GM21515 (cell line): ENCODE results near the gene TNFSF15.

Source experiments
- ATAC-seq: cut with Tn5 transposase; IDR thresholded peaks from one replicate; pipeline ENCODE4 v1.9.1; 2021; ENCODE audit not compliant: unreplicated experiment

The TNFSF15 gene

DNA sequence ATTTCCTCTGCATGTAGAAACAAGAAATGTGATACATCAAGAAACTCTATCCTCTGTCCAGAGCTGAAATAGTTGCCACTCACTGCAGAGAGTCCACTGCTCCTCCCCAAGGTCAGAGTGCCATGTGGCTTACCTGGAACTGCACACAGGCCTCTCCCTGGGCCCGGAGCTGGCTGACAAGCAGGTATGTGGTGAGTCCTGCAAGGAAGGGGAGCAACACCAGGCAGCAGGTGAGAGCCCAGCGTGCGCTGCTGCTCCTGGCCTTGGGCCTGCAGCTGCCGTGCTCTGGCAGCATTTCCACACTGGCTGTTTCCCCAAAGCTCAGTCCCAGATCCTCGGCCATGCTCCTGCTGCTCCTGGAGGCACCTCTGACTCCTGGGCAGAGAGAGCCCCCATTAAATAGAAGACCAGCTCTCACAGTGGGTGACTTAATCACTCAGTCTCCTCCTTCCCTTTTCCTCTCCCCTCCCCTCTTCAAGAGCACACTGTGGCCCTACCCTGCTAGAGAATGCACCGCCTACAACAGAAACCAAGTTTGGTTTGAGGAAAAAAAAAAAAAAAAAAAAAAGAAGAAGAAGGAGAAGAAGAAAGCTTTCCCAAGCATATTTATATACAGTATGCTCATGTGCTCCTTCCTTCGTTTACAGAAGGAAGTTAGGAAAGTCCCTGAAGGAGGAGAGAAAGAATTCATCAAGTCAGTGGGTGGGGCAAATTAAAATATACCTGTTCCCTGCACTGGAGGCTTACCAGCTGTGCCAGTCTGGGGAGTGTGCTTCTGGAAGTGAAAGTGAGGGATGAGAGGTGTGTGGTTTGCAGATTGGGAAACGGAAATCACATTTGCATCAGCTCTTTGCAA lies at the start of gene TNFSF15:
Gene TNFSF15, minus strand, starts transcription at position 370 of the 856 bp plus-strand sequence. Its CDS starts 27 bp downstream, at position 343.
- peak; percentile 87 for ATAC-seq

DNA sequence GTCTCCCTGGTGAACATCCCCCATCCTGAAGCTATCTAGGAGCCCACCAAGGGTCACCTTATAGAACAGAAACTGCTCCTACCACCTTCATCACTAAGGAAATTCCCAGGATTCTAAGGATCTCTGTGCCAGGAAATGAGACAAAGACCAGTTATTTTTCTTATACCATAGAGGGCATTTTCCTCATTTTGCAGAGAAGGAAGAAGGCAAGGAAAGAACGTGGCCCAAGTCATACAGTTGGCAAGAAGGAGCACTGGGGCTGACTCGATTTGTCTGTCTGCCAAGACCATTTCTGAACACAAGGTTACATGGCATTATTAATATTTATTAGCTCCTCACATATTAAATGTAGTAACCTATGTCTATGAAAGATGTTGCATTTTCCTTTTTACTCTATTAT lies 49.6 kb upstream of the TNFSF15 start:
- no peak for ATAC-seq

DNA sequence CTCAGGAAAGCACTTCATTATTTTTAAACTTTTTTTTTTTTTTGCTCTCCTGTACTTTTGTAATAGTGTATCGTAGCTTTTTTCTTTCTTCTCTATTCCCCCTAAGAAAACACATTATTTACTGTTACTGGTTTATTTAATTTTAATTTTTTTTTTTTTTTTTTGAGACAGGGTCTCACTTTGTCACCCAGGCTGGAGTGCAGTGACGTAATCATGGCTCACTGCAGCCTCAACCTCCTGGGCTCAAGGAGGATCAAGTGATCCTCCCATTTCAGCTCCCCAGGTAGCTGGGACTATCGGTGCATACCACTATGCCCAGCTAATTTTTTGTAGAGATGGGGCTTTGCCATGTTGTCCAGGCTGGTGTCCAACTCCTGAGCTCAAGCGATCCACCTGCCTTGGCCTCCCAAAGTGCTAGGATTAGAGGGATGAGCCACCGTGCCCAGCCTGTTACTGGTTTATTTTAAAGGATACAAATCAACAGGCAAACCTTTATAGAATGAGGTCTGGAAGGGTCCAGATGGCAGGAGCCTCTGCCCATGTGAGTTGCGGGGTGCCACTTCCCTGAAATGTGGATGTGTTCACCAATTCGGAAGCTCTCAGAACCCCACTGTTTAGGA lies 49.0 kb upstream of the TNFSF15 start:
- ATAC-seq, result no peak

DNA sequence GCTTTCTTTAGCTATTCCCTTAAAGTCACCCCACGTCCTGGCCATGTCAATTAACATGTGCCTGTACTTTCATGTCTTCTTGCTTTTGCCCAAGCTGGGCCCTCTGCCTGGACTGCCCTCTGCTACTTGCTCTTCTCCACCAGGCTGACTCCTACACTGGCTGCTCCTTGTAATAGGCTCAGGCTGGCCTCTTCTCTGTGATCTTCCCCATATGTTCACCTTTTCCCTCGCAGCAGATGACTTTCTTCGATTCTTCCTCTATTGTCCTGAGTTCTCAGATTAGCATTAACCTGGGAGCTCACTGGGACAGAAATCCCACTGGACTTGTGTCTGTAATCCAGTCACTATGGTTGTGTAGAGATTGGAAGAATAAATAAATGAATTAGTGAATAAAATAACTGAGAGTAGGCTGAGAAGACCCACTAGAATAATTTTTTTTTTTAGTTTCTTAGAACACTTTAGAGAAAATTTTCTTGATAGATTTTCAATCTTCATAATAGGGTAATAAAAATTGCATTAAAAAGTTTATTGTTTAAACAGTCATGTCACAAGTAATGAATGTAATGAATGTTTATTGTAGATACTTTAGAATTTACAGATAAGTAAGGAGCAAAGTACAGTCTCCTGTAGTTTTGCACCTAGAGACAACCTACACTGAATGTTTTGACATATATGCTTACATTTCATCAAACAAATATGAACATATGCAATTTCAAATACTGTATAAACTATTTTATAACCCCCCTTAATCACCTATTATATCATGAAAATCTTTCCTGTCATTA lies 47.4 kb upstream of the TNFSF15 start:
- ATAC-seq, result no peak

DNA sequence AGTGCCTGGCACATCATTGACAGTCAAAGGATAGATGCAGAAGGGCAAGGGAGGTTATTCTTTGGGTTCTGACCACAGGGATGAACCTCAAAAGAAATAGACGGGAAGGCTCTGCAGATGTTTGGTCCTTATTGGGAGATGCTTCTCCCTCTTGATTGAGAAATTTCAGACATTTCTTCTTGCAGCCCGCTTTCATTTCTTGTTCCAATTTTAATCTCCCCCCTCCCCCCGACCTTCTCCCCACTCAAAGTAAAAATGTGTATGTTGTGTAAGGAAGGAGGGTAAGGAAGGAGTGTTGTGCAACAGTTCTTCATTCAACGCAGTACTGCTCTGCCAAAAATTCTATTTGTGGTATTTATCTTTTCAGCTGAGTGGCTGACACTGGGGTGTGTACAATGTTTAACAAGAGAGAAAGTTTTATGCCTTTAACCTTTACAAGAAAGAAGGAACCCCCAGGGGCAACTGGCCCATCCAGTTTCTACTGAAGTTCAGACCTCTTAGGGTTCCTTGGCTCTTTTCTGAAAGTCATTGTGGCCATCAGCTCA lies 46.3 kb upstream of the TNFSF15 start:
- no peak for ATAC-seq

DNA sequence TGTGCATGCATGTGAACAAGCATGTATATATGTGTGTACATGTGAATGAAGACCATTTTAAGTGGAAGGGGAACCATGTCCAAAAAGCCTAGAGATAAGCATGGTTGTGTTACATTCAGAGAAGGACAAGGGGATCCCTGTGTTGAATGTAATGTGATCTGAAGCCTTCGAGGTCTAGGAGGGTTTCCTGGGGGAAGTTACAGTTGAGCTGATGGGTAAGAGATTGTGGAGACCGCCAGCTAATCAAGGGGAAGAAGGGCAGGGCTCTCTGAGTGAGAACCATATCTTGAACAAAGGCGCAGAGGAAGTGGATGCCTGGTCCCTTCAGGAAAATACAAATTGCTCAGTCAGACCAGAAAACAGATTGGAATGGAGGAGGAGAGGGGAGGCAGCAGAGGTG lies 45.5 kb upstream of the TNFSF15 start:
- no peak for ATAC-seq

DNA sequence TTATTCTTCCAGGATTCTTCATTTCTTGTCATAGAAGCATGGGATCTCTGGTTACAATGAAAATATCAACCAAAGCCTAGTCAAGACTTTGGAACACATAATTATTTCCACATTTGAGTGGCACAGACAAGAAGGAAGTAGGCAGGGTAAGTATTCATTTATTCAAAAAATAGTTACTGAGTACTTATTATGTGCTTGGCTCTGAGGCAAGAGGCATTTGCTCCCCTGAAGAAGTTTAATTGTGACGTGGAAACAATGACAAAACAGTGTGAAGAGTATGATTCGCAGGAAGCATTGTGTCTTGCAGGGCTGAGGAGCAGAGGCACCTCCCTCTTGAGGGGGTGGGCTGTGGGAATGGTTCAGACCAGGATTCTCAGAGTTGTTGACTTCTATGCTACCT lies 45.0 kb upstream of the TNFSF15 start:
- no peak for ATAC-seq

DNA sequence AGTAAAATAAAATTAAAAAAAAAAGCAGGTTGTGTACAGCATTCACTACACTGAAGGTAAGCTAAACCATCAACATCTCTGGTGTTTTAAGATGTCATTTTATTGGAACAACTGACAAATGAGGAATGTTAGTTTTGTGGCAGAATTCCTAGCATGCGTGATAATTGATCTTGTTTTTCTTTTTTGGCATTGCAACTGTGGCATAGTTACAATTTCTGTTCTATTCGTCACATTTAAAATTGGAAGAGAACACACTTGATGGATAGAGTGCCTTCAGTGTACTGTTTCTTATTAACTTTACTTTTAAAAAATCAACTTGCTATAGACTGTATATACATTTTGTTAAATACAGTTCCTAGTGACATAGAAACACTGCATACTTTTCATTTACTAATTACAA lies 43.6 kb upstream of the TNFSF15 start:
- ATAC-seq, result no peak

DNA sequence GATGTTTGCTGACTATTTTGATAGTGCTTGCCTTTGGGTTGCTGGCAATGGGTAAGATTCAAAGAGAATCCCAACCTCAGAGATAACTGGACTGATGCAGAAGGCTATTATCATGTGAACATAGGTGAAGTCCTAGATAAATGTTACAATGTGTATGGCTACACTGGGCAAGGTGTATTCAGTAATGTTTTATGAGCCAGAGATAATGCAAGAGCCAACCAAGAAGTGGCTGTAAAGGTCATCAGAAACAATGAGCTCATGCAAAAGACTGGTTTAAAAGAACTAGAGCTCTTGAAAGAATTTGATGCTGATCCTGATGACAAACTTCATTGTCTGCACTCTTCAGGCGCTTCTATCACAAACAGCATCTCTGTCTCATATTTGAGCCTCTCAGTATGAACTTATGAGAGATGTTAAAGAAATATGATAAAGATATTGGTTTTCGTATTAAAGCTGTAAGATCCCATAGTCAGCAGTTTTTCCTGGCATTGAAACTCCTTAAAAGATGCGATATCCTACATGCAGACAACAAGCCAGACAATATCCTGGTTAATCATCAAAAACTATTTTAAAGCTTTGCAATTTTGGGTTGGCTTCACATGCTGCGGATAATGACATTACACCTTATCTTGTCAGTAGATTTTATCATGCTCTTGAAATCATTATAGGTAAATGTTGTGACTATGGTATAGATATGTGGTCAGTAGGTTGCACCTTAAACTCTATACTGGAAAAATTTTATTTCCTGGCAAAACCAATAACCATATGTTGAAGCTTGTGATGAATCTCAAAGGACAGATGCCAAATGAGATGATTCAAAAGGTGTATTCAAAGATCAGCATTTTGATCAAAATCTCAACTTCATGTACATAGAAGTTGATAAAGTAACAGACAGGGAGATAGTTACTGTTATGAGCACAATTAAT lies 41.9 kb upstream of the TNFSF15 start:
- no peak for ATAC-seq

DNA sequence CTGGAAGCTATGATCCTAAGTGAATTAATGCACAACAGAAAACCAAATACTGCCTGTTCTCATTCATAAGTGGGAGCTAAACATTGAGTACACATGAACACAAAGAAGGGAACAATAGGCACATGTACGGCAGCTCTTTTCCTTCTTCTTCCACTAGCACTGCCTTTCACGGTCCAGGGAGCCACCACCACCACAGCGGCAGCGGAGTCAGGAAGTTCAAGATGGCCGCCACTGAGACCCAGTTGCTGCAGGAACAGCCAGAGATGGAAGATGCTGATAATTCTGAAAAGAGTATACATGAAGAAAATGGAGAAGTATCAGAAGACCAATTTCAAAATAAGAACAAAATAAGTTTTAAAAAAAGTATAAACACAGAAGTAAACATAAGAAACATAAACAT lies 39.5 kb upstream of the TNFSF15 start:
- no peak for ATAC-seq

DNA sequence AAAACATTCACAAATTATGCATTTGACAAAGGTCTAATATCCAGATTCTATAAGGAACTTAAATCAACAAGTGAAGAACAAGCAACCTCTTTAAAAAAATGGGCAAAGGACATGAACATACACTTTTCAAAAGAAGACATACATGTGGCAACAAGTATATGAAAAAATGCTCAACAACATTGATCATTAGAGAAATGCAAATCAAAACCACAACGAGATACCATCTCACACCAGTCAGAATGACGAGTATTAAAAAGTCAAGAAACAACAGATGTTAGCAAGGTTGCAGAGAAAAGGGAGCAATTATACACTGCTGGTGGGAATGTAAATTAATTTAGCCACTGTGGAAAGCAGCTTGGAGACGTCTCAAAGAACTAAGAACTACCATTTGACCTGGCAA lies 38.9 kb upstream of the TNFSF15 start:
- no peak for ATAC-seq

DNA sequence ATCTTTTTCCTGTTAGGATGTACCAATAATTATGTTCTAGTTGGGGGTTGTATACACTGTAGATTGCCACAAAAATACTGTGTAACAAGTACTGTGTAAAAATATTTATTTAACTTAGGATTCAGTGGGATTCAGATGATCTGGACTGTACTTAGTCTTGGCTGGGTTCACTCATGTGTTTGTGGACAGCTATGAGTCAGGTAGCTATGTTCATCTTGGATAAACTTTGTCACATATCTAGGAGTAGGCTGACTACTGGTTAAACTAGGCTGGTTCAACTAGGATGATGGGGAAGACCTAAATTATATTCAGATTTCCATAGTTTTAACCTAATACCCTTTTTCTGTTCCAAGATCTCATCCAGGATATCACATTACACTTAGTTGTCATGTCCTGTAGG lies 32.1 kb upstream of the TNFSF15 start:
- ATAC-seq, result no peak

DNA sequence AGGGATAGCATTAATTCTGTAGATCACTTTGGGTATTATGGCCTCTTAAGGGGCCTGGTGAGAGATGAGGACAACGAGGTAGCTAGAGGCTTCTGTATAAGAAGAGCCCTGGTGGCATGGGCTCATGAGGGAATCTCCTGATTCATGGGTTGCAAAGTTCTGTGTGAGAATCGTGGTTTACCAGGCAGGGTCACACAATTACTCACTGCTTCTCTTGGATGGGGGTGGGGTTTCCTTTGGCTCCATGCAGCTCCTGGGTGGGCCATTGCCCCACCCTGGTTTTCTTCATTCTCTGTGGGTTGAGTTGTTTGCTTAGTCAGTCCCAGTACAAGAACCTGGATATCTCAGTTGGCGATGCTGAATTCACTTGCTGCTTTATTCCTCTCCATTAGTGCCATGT lies 30.9 kb upstream of the TNFSF15 start:
- no peak for ATAC-seq

DNA sequence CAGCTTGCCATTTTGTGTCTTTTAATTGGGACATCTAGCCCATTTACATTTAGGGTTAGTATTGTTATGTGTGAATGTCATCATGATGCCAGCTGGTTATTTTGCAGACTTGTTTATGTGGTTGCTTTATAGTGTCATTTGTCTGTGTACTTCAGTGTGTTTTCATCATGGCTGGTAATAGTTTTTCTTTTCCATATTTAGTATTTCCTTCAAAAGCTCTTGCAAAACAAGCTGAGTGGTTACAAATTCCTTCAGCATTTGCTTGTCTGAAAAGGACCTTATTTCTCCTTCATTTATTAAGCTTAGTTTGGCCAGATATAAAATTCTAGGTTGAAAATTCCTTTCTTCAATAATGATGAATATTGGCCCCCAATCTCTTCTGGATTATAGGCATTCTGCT lies 28.5 kb upstream of the TNFSF15 start:
- no peak for ATAC-seq

DNA sequence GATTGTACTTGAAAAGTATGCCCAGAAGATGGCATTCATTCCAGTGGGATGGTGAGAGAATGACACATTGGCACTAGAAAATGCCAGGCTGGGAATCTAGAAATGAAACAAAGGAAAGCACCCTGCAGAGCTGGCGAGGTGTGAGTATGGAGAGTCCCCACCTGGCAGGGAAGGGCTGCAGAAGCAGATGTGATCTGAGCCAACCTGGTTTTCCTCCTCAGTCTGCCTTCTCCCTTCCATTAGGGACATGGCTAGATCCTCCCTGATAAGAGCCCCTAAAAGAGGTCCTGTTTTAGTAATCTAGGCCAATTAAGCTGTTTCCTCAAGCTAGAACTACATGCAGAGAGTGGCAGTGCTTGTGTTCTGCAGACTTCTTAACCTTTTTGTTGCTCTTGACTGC lies 24.7 kb upstream of the TNFSF15 start:
- no peak for ATAC-seq

DNA sequence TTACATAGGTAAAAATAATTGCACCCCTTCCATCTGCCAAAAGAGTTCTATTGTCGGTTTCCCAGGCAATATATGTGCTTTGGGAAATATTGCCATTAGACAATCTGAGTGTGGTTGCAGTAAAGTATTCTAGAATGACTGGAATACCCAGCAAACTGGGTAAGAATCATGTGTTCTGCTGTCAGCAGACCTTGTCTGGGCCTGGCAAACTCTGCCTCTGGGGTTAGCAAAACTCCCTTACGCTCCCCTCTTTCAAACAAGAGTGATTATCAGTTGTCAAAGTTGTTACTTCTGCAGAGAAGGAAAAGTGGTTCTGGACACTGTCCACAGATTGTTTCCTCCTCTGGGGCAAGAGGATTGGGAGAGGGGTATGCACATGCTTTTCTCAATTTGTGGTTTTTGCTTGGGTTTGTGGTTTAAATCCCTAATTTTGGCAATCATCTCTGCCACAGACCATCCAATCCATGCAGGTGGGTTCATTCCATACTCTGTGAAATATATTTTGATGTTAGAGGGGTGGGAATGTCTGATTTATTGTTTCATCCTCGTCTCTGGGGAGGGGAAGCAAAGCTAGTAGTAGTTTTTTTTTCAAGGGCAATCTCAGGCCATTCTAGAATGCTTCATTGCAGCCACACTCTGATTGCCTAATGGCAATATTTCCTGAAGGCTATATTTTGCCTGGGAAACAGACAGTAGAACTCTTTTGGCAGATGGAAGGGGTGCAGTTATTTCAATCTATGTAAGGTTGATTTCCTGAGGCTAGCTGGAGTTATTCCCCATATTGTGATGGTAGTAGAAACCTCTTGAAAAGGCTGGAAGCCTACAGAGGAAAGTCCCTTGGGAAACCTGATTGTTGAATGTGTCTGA lies 24.0 kb upstream of the TNFSF15 start:
- no peak for ATAC-seq

DNA sequence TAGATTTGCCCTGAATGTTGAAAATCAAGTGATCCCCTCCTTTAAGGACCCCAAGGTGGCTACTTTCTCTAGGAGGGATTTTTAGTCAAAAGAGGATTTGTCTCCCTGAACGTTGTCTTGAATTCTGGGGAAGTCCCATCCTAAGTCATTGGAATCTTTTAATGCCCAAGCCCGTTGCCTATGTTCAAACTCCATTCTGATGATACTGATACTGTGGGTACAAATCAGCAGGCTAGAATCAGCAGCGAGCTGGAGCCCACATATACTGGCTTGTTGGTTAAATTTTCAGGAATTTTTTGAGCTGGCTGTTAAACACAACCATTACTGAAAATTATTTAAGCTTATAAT lies 22.4 kb upstream of the TNFSF15 start:
- no peak for ATAC-seq

DNA sequence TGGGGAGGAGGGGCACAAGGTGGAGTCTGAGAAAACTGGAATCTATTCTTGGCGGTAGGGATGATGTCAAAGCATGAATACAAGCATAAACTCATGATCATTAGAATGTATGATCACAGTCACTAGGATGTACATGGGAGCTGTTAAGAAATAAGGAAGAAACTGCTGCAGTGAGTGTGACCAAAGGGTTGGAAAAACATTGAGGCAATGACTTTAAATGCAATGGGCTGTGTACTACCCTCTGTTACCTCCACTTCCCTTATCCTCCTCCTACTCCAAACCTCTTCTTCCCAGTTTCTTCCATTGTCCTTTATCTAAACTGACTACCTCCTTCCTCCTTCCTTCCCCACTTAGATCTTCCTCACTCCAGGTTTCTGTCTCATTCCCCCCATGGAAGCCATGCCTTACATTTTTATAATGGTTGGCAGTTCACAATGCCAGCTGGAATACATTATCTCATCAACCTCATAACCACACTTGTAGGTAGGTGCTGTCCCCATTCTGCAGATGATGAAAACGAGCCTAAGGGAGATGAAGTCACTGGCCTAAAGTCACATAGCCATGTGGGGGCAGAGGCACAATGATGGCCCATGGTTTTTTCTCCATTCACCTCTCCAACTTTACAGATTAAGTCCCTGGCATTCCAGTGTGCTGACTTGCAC lies 21.9 kb upstream of the TNFSF15 start:
- ATAC-seq, result no peak

DNA sequence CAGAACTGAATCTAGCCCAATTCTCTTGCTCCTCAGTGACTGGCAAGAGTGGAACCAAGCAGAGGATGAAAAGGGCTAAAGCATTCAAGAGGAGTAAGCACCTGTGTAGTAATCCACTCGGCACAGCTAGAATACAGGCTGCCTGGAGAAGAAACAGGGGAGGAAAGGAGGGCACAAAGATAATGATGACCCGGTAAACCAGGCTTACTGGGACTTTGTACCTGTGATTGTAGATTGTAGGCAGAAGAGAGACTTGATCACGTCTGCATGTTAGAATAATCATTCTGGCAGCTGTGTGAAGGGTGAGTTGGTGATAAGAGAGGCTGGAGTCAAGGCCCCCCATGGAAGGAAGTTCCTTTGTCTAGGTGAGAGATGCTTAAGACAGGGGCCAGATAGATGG lies 20.6 kb upstream of the TNFSF15 start:
- no peak for ATAC-seq
